ENCODE measurements around the gene ABCG5.

DNA sequence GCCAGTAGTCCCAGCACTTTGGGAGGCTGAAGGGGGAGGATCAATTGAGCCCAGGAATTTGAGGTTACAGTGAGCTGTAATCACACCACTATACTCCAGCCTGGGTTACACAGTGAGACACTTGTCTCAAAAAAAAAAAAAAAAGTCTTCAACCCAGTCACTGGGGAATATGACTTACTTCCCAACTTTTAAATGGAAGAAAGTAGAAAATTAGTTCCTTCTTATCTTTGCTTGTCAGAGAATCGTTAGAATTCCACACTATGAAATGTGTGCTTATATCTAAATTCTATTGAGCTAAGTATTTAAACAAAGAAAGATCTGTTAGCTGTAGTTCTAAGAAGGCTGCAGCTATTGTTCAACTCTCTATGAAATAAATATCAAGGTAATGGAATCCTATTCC is 42.4 kb downstream of the ABCG5 start:
- TF ChIP-seq, protein P1, sequence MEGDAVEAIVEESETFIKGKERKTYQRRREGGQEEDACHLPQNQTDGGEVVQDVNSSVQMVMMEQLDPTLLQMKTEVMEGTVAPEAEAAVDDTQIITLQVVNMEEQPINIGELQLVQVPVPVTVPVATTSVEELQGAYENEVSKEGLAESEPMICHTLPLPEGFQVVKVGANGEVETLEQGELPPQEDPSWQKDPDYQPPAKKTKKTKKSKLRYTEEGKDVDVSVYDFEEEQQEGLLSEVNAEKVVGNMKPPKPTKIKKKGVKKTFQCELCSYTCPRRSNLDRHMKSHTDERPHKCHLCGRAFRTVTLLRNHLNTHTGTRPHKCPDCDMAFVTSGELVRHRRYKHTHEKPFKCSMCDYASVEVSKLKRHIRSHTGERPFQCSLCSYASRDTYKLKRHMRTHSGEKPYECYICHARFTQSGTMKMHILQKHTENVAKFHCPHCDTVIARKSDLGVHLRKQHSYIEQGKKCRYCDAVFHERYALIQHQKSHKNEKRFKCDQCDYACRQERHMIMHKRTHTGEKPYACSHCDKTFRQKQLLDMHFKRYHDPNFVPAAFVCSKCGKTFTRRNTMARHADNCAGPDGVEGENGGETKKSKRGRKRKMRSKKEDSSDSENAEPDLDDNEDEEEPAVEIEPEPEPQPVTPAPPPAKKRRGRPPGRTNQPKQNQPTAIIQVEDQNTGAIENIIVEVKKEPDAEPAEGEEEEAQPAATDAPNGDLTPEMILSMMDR (IDR thresholded peaks at IDR 0.05) = no peak
- TF ChIP-seq ZNF423 (CRISPR knock-in tag; IDR thresholded peaks at IDR 0.05) (no peak), FOXP1 (CRISPR knock-in tag; IDR thresholded peaks at IDR 0.05; ENCODE audit: borderline replicate concordance) (no peak), TEAD4 (CRISPR knock-in tag; IDR thresholded peaks at IDR 0.05) (no peak), NFE2L1 (CRISPR knock-in tag; IDR thresholded peaks at IDR 0.05) (no peak), ETV6 (CRISPR knock-in tag; IDR thresholded peaks at IDR 0.05) (no peak), MXD4 (CRISPR knock-in tag; IDR thresholded peaks at IDR 0.05; ENCODE audit: borderline replicate concordance) (no peak), ZNF232 (CRISPR knock-in tag; IDR thresholded peaks at IDR 0.05) (no peak), NFYB (CRISPR knock-in tag; conservative IDR thresholded peaks at IDR 0.05; ENCODE audit: low read depth) (no peak)
- TF ChIP-seq, protein P2, sequence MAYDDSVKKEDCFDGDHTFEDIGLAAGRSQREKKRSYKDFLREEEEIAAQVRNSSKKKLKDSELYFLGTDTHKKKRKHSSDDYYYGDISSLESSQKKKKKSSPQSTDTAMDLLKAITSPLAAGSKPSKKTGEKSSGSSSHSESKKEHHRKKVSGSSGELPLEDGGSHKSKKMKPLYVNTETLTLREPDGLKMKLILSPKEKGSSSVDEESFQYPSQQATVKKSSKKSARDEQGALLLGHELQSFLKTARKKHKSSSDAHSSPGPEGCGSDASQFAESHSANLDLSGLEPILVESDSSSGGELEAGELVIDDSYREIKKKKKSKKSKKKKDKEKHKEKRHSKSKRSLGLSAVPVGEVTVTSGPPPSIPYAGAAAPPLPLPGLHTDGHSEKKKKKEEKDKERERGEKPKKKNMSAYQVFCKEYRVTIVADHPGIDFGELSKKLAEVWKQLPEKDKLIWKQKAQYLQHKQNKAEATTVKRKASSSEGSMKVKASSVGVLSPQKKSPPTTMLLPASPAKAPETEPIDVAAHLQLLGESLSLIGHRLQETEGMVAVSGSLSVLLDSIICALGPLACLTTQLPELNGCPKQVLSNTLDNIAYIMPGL (CRISPR knock-in tag; IDR thresholded peaks at IDR 0.05) = no peak
- TF ChIP-seq, protein P3, sequence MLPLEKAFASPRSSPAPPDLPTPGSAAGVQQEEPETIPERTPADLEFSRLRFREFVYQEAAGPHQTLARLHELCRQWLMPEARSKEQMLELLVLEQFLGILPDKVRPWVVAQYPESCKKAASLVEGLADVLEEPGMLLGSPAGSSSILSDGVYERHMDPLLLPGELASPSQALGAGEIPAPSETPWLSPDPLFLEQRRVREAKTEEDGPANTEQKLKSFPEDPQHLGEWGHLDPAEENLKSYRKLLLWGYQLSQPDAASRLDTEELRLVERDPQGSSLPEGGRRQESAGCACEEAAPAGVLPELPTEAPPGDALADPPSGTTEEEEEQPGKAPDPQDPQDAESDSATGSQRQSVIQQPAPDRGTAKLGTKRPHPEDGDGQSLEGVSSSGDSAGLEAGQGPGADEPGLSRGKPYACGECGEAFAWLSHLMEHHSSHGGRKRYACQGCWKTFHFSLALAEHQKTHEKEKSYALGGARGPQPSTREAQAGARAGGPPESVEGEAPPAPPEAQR (CRISPR knock-in tag; IDR thresholded peaks at IDR 0.05) = no peak
- TF ChIP-seq, protein P4, sequence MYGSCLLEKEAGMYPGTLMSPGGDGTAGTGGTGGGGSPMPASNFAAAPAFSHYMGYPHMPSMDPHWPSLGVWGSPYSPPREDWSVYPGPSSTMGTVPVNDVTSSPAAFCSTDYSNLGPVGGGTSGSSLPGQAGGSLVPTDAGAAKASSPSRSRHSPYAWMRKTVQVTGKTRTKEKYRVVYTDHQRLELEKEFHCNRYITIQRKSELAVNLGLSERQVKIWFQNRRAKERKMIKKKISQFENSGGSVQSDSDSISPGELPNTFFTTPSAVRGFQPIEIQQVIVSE (CRISPR knock-in tag; IDR thresholded peaks at IDR 0.05; ENCODE audit: borderline replicate concordance) = no peak
- TF ChIP-seq, protein P5, sequence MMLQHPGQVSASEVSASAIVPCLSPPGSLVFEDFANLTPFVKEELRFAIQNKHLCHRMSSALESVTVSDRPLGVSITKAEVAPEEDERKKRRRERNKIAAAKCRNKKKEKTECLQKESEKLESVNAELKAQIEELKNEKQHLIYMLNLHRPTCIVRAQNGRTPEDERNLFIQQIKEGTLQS (CRISPR knock-in tag; conservative IDR thresholded peaks at IDR 0.05) = no peak
